HK-2 (cell line): ENCODE data around the gene RINT1.
"Not testable (repeated sequence)": the region's sequence is repeated elsewhere in the genome, so short reads cannot be mapped to it uniquely, and the experiment has no call there.

Source experiments
- DNase-seq: peaks from one replicate; pipeline ENCODE4 v3.0.0-alpha.2; 2018; ENCODE audit not compliant: unreplicated experiment

The RINT1 gene

GRCh38 chr7:105532709-105533460, 884 bp downstream of the RINT1 start:
- DNase-seq = no peak

GRCh38 chr7:105538339-105538738, 6.3 kb downstream of the RINT1 start:
- no peak for DNase-seq

- DNase-seq = no peak
These were observed 27.9 kb downstream of the RINT1 start for GRCh38 chr7:105559926-105560325.

- no peak for DNase-seq
These were observed 33.2 kb downstream of the RINT1 start for GRCh38 chr7:105565190-105565589.

GRCh38 chr7:105567024-105567423, 35.0 kb downstream of the RINT1 start:
- DNase-seq = no peak

- DNase-seq = no peak
These were observed 35.8 kb downstream of the RINT1 start for GRCh38 chr7:105567821-105568220.

GRCh38 chr7:105571891-105572290, 39.9 kb downstream of the RINT1 start:
- no peak for DNase-seq

GRCh38 chr7:105577251-105577650, 45.2 kb downstream of the RINT1 start:
- no peak for DNase-seq

GRCh38 chr7:105578496-105578895, 46.5 kb downstream of the RINT1 start:
- DNase-seq = no peak

- peak; percentile 45 for DNase-seq
These were observed 48.2 kb downstream of the RINT1 start for GRCh38 chr7:105580022-105580740.

GRCh38 chr7:105581066-105581811, 49.2 kb downstream of the RINT1 start, which contains the start of gene EFCAB10:
EFCAB10 (minus strand) TSS chr7:105581493; CDS start chr7:105581463, 30 bp downstream.
- DNase-seq = peak; percentile 93

GRCh38 chr7:105583061-105583460, 51.1 kb downstream of the RINT1 start:
- DNase-seq = no peak

GRCh38 chr7:105584165-105584564, 52.2 kb downstream of the RINT1 start:
- no peak for DNase-seq

GRCh38 chr7:105585850-105586500, 54.0 kb downstream of the RINT1 start:
- DNase-seq = no peak

GRCh38 chr7:105587909-105588635, 56.1 kb downstream of the RINT1 start:
- DNase-seq = peak; percentile 18

GRCh38 chr7:105589356-105590077, 57.5 kb downstream of the RINT1 start:
- DNase-seq = peak; percentile 72

- DNase-seq = no peak
These were observed 58.8 kb downstream of the RINT1 start for GRCh38 chr7:105590793-105591192.

- DNase-seq = no peak
These were observed 59.5 kb downstream of the RINT1 start for GRCh38 chr7:105591522-105591921.

GRCh38 chr7:105594034-105594433, 62.0 kb downstream of the RINT1 start:
- DNase-seq = no peak

- DNase-seq = no peak
These were observed 64.9 kb downstream of the RINT1 start for GRCh38 chr7:105596866-105597265.

GRCh38 chr7:105599080-105599479, 67.1 kb downstream of the RINT1 start:
- DNase-seq = not testable (repeated sequence)
